Anterior cingulate cortex (tissue), 58 donors: ENCODE results near the gene TMIGD3.
A peak's percentile ranks its signal among the peaks of the same experiment; 100 is the strongest.

Experiments
- DNase-seq, 58 donors: peaks; one replicate each; lab custom pipeline; 2025; lab: John Stamatoyannopoulos, UW

The TMIGD3 gene

GRCh38 chr1:111511370-111511769 lies 7.9 kb upstream of the TMIGD3 start:
- DNase-seq = no peak

GRCh38 chr1:111509997-111510375 lies 6.6 kb upstream of the TMIGD3 start:
- DNase-seq = peak in 30 of 58 donors; percentile 9 to 75 (median 36)

GRCh38 chr1:111507411-111508201 lies 4.2 kb upstream of the TMIGD3 start:
- peak in 33 of 58 donors; percentile 33 to 78 (median 63) for DNase-seq

GRCh38 chr1:111506561-111506960 lies 3.1 kb upstream of the TMIGD3 start:
- DNase-seq = no peak

GRCh38 chr1:111505641-111506119 lies 2.2 kb upstream of the TMIGD3 start:
- DNase-seq = peak in 6 of 58 donors; percentile 12 to 69 (median 29)

GRCh38 chr1:111504097-111504496 lies 664 bp upstream of the TMIGD3 start:
- peak in 1 of 58 donors; percentile 10 for DNase-seq

- DNase-seq = no peak
Observed at GRCh38 chr1:111501645-111502044, 1.8 kb downstream of the TMIGD3 start.

GRCh38 chr1:111499026-111499785 lies 4.2 kb downstream of the TMIGD3 start:
- DNase-seq = peak in 1 of 58 donors; percentile 36

- no peak for DNase-seq
Observed at GRCh38 chr1:111497592-111497991, 5.8 kb downstream of the TMIGD3 start.

GRCh38 chr1:111496398-111496797 lies 7.0 kb downstream of the TMIGD3 start:
- DNase-seq = no peak

- DNase-seq = peak in 3 of 58 donors; percentile 13 to 37 (median 25)
Observed at GRCh38 chr1:111491070-111491469, 12.4 kb downstream of the TMIGD3 start.

- no peak for DNase-seq
Observed at GRCh38 chr1:111490220-111490619, 13.2 kb downstream of the TMIGD3 start.

GRCh38 chr1:111489604-111490003 lies 13.8 kb downstream of the TMIGD3 start:
- DNase-seq = peak in 9 of 58 donors; percentile 14 to 65 (median 35)

- DNase-seq = peak in 17 of 58 donors; percentile 25 to 81 (median 47)
Observed at GRCh38 chr1:111488669-111489068, 14.8 kb downstream of the TMIGD3 start.

- DNase-seq = no peak
Observed at GRCh38 chr1:111487133-111487532, 16.3 kb downstream of the TMIGD3 start.

GRCh38 chr1:111486431-111486830 lies 17.0 kb downstream of the TMIGD3 start:
- DNase-seq = no peak

GRCh38 chr1:111484391-111485026 lies 18.9 kb downstream of the TMIGD3 start:
- no peak for DNase-seq

GRCh38 chr1:111483876-111484275 lies 19.6 kb downstream of the TMIGD3 start:
- no peak for DNase-seq

GRCh38 chr1:111483166-111483565 lies 20.3 kb downstream of the TMIGD3 start:
- no peak for DNase-seq

GRCh38 chr1:111481387-111482221 lies 21.8 kb downstream of the TMIGD3 start:
- DNase-seq = peak in 49 of 58 donors; percentile 13 to 83 (median 58)
